Measurements from ENCODE around the gene SECISBP2L. TPM values are rescaled to one million over a fixed set of nuclear protein-coding genes. Genes with fewer than 3 reads are reported as not detected.

The SECISBP2L gene
- polyA plus RNA-seq, 3 donors: 6.1 to 16.1 (median 15.1) TPM

GRCh38 chr15:49060710-49061495 is 14.7 kb upstream of the SECISBP2L start:
- no peak overlapping the region for H3K27ac ChIP-seq (ENCODE audit: low read depth, low read length)
- 55 to 75% (median 70%) methylated on average over 4 of the region's 4 CpGs for WGBS, 3 donors

- 76 to 94% (median 79%) methylated on average over 3 of the region's 3 CpGs for WGBS, 3 donors
Observed at GRCh38 chr15:49059491-49059890, 13.2 kb upstream of the SECISBP2L start.

GRCh38 chr15:49058559-49058958 is 12.3 kb upstream of the SECISBP2L start:
- 89 to 96% (median 91%) methylated on average over 1 of the region's 1 CpG for WGBS, 3 donors

More at GRCh38 chr15:49059491-49059890, 13.2 kb upstream of the SECISBP2L start:
- no peak overlapping the region for H3K27ac ChIP-seq (ENCODE audit: low read depth, low read length)

GRCh38 chr15:49055630-49056029 is 9.4 kb upstream of the SECISBP2L start:
- WGBS, 3 donors: 83 to 86% (median 85%) methylated on average over 2 of the region's 2 CpGs
- no peak overlapping the region for H3K27ac ChIP-seq (ENCODE audit: low read depth, low read length)

More at GRCh38 chr15:49058559-49058958, 12.3 kb upstream of the SECISBP2L start:
- H3K27ac ChIP-seq (ENCODE audit: low read depth, low read length): no peak overlapping the region

GRCh38 chr15:49052662-49053061 is 6.4 kb upstream of the SECISBP2L start:
- 93 to 95% (median 94%) methylated on average over 4 of the region's 4 CpGs for WGBS, 3 donors
- H3K27ac ChIP-seq (ENCODE audit: low read depth, low read length): no peak overlapping the region

GRCh38 chr15:49047456-49047855 is 1.2 kb upstream of the SECISBP2L start:
- H3K27ac ChIP-seq (ENCODE audit: low read depth, low read length): no peak overlapping the region

- H3K27ac ChIP-seq (ENCODE audit: low read depth, low read length): no peak overlapping the region
- 0 to 1% (median 0%) methylated on average over 17 of the region's 17 CpGs for WGBS, 3 donors
Observed at GRCh38 chr15:49045751-49046219, 461 bp downstream of the SECISBP2L start.

- WGBS, 3 donors: 4 to 11% (median 10%) methylated on average over 8 of the region's 8 CpGs
- no peak overlapping the region for H3K27ac ChIP-seq (ENCODE audit: low read depth, low read length)
Observed at GRCh38 chr15:49044766-49045606, 1.3 kb downstream of the SECISBP2L start.

GRCh38 chr15:49044002-49044401 is 2.2 kb downstream of the SECISBP2L start:
- H3K27ac ChIP-seq (ENCODE audit: low read depth, low read length): no peak overlapping the region
- WGBS, 3 donors: 64 to 78% (median 69%) methylated on average over 3 of the region's 3 CpGs

- no peak overlapping the region for H3K27ac ChIP-seq (ENCODE audit: low read depth, low read length)
Observed at GRCh38 chr15:49042165-49042564, 4.1 kb downstream of the SECISBP2L start.

GRCh38 chr15:49041426-49041825 is 4.8 kb downstream of the SECISBP2L start:
- 52 to 75% (median 62%) methylated on average over 5 of the region's 5 CpGs for WGBS, 3 donors
- no peak overlapping the region for H3K27ac ChIP-seq (ENCODE audit: low read depth, low read length)

GRCh38 chr15:49040151-49040550 is 6.1 kb downstream of the SECISBP2L start:
- H3K27ac ChIP-seq (ENCODE audit: low read depth, low read length): no peak overlapping the region

GRCh38 chr15:49038382-49038781 is 7.9 kb downstream of the SECISBP2L start:
- no peak overlapping the region for H3K27ac ChIP-seq (ENCODE audit: low read depth, low read length)

GRCh38 chr15:49037546-49037940 is 8.7 kb downstream of the SECISBP2L start:
- no peak overlapping the region for H3K27ac ChIP-seq (ENCODE audit: low read depth, low read length)

GRCh38 chr15:49036650-49037545 is 9.3 kb downstream of the SECISBP2L start:
- no peak overlapping the region for H3K27ac ChIP-seq (ENCODE audit: low read depth, low read length)
- 85 to 92% (median 89%) methylated on average over 3 of the region's 3 CpGs for WGBS, 3 donors

GRCh38 chr15:49035825-49036224 is 10.4 kb downstream of the SECISBP2L start:
- WGBS, 3 donors: 57 to 90% (median 82%) methylated on average over 2 of the region's 2 CpGs
- H3K27ac ChIP-seq (ENCODE audit: low read depth, low read length): no peak overlapping the region

- WGBS, 3 donors: 92 to 95% (median 94%) methylated on average over 5 of the region's 5 CpGs
- no peak overlapping the region for H3K27ac ChIP-seq (ENCODE audit: low read depth, low read length)
Observed at GRCh38 chr15:49032601-49033145, 13.6 kb downstream of the SECISBP2L start.

- H3K27ac ChIP-seq (ENCODE audit: low read depth, low read length): no peak overlapping the region
- WGBS, 3 donors: 91 to 97% (median 92%) methylated on average over 2 of the region's 2 CpGs
Observed at GRCh38 chr15:49031804-49032203, 14.4 kb downstream of the SECISBP2L start.

All from adipose tissue (tissue), 3 donors.